Lower leg skin (tissue), 4 donors: ENCODE measurements around the gene CLCN3. TPM values are rescaled to one million over a fixed set of nuclear protein-coding genes. Genes with fewer than 3 reads are reported as not detected.

Source experiments
- DNase-seq, 2 donors: peaks; one replicate each; pipeline ENCODE4 v3.0.0-alpha.2; 2019; ENCODE audit warnings: low spot score in 2 of 2
- H3K4me3 ChIP-seq: fragments of 200-600 bp; sonication (generic); 2 replicates; pipeline ENCODE4 v1.5.1; 2017; ENCODE audit warnings: mild to moderate bottlenecking, low read depth; ENCODE audit not compliant: poor library complexity, severe bottlenecking
- CTCF ChIP-seq, 3 donors: fragments of 450-650 bp; IDR thresholded peaks; one replicate each; pipeline ENCODE4 v1.5.1; 2016; ENCODE audit warnings: antibody characterized with exemption in 3 of 3, mild to moderate bottlenecking in 3 of 3, moderate library complexity in 2 of 3
- POLR2A ChIP-seq, 2 donors: fragments of 450-650 bp; IDR thresholded peaks; one replicate each; pipeline ENCODE4 v1.6.1; 2016 to 2017; ENCODE audit warnings: antibody characterized with exemption in 2 of 2, mild to moderate bottlenecking in 1 of 2, moderate library complexity in 1 of 2
- WGBS, 2 donors: methylation state at CpG; one replicate each; pipeline ENCODE4 v1.1.5; 2018; 5-methylcytosine and 5-hydroxymethylcytosine counted together
- intact Hi-C: fragments of 100-400 bp; cut with DNase I; formaldehyde crosslinking; loops from one replicate; pipeline ENCODE4 v1.15.0; 2023; ENCODE audit warnings: low total_unique reads
- total RNA-seq, 4 donors: library from RNA; depleted of rRNA; stranded (reverse); fragments of >200 nt; gene quantifications; one replicate each; pipeline ENCODE4 v1.1.0, GENCODE V29; 2016

CLCN3 gene
- total RNA-seq, 4 donors from 2014 or later, result 32.8 to 75.4 (median 57.8) TPM

DNA sequence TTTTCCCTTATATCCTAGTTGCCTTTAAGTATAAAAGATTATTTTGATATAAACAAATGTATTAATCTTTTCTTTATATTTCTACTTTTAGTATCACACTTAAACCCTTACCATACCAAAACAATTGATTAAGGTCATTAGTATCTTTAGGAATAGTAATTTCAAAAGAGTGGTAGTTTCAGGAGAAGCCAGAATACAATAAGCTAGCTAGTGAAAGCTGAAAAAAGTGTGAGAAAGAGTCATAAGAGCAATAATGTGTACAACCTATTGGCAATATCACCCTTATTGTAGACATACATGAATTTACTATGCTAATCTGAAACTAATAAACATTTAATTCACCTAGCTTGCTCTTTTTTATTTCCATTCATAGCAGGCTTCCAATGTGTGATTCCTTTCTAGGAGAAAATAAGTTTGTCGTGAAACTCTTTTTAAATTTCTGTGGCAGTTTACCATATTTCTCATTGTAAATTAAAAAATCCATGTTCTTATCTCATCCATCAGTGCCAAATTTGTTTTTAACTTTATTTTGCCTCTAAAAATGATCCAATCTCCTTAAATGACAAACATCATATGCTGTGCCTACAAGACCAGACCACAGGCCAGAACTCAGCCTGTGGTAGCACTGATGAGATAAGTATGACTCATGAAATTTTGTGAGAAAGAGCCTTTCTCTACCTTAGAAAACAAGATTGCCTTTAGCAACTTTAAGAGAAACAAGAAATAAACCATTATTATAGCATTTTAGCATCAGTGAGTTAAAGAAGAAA is 16.1 kb upstream of the CLCN3 start:
- TF ChIP-seq POLR2A (IDR thresholded peaks at IDR 0.05), result no peak
- TF ChIP-seq CTCF (IDR thresholded peaks at IDR 0.05), result no peak
- WGBS, 2 donors, result 0 to 38% methylated on average over 1 of the region's 1 CpG
- intact Hi-C loops, result no loop called here
- H3K4me3 ChIP-seq, result no peak overlapping the region
- DNase-seq, result no peak

DNA sequence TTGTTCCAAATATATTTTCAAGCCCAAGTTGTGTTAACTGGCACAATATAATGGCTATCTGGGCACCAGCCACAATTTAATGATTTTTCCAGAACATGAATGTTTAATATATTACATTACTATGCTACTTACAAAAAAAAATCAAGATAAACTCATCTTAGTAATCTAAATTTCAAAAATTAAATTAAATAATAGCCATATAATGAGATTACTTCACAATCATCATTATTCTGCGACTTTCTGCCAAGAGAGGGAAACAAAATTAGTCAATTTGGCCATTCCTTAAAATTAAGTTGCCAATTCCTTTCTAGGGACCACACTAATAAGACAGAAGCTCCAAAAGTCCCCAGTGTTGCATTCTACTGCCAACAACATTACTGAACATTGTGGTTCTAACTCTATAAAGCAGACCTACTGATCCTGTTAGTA is 15.5 kb upstream of the CLCN3 start:
- intact Hi-C loops, result no loop called here
- WGBS, 2 donors, result 77 to 96% methylated on average over 1 of the region's 1 CpG
- no peak overlapping the region for H3K4me3 ChIP-seq
- TF ChIP-seq POLR2A (IDR thresholded peaks at IDR 0.05) (no peak), CTCF (IDR thresholded peaks at IDR 0.05) (no peak)
- no peak for DNase-seq

DNA sequence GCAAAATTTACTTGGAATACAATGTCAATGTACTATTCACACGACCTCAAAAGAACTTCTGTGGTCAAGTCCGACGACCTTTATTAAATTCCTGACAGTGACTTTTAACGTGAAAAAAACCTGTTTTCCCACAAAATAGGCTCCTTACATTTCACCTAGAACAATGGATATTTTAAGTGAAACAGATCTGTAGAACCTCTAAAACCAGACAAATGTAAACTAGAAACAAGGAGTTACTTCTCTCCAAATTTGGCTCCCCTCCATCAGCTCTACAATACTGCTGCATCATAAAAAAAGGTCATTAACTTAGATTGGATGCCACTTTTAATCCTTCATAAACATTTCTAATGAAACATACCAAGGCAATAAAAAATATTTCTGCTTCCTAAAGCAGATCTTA is 9.2 kb upstream of the CLCN3 start:
- WGBS, 2 donors, result 33 to 42% methylated on average over 4 of the region's 4 CpGs
- no peak for TF ChIP-seq POLR2A (IDR thresholded peaks at IDR 0.05)
- TF ChIP-seq CTCF (IDR thresholded peaks at IDR 0.05), result no peak

GRCh38 chr4:169611991-169612870 is 8.1 kb upstream of the CLCN3 start, which contains the start of gene NEK1:
NEK1 (minus strand) TSS chr4:169612583; CDS start chr4:169602630, 9,953 bp downstream.
- TF ChIP-seq POLR2A (IDR thresholded peaks at IDR 0.05) (peak in 1 of 2 donors; percentile 66), CTCF (IDR thresholded peaks at IDR 0.05) (no peak)
- peak; percentile 76 to 97 for DNase-seq
- intact Hi-C loops, result loop anchor here (10.0 kb wide), 1 partner anchor 433 kb away; no protein-coding TSS in a partner anchor
- 0% methylated on average over 57 to 61 of the region's 61 CpGs for WGBS, 2 donors
- peak within 1 kb of the TSS; percentile 75 for H3K4me3 ChIP-seq

More for the DNA sequence above, 9.2 kb upstream of the CLCN3 start:
- H3K4me3 ChIP-seq, result no peak overlapping the region
- DNase-seq, result no peak
- intact Hi-C loops, result loop anchor here (10.0 kb wide), 1 partner anchor 434 kb away; no protein-coding TSS in a partner anchor

- TF ChIP-seq CTCF (IDR thresholded peaks at IDR 0.05) (no peak), POLR2A (IDR thresholded peaks at IDR 0.05) (no peak)
- DNase-seq, result peak; percentile 71 to 95
- WGBS, 2 donors, result 2 to 3% methylated on average over 9 of the region's 9 CpGs
- intact Hi-C loops, result loop anchor here (10.0 kb wide), 1 partner anchor 432 kb away; no protein-coding TSS in a partner anchor
- no peak overlapping the region for H3K4me3 ChIP-seq
These were observed 7.2 kb upstream of the CLCN3 start for GRCh38 chr4:169612871-169613859.
